GM12801 (cell line): Measurements from ENCODE around the gene XYLT1.

ENCODE experiments used
- TF ChIP-seq, protein P1 (sequence below): IDR thresholded peaks from one replicate; pipeline ENCODE4 v1.5.1; 2011; ENCODE audit warnings: control low read depth; ENCODE audit not compliant: insufficient read length; ENCODE audit errors: extremely low read depth

XYLT1 gene

GRCh38 chr16:17193566-17194100, 277.1 kb downstream of the XYLT1 start:
- TF ChIP-seq, protein P1, sequence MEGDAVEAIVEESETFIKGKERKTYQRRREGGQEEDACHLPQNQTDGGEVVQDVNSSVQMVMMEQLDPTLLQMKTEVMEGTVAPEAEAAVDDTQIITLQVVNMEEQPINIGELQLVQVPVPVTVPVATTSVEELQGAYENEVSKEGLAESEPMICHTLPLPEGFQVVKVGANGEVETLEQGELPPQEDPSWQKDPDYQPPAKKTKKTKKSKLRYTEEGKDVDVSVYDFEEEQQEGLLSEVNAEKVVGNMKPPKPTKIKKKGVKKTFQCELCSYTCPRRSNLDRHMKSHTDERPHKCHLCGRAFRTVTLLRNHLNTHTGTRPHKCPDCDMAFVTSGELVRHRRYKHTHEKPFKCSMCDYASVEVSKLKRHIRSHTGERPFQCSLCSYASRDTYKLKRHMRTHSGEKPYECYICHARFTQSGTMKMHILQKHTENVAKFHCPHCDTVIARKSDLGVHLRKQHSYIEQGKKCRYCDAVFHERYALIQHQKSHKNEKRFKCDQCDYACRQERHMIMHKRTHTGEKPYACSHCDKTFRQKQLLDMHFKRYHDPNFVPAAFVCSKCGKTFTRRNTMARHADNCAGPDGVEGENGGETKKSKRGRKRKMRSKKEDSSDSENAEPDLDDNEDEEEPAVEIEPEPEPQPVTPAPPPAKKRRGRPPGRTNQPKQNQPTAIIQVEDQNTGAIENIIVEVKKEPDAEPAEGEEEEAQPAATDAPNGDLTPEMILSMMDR, result no peak

DNA sequence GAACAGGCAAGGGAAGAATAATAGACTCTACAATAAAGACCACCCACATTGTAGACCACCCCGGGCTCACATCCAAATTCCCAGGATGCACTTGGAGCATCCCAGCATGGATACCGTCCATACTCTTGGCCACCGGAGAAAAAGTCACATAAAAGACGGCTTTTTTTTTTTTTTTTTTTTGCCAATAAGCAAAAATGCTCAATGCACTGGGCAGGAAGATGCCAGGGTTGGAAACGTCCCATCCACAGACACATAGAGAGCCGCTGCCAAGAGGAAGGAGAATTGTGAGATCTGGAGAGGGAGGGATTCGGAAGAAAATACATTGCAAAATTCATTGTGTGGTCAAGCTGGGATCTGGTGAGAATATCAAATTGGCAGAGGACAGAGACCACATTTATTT, 286.7 kb downstream of the XYLT1 start:
- TF ChIP-seq, protein P1, result no peak

DNA sequence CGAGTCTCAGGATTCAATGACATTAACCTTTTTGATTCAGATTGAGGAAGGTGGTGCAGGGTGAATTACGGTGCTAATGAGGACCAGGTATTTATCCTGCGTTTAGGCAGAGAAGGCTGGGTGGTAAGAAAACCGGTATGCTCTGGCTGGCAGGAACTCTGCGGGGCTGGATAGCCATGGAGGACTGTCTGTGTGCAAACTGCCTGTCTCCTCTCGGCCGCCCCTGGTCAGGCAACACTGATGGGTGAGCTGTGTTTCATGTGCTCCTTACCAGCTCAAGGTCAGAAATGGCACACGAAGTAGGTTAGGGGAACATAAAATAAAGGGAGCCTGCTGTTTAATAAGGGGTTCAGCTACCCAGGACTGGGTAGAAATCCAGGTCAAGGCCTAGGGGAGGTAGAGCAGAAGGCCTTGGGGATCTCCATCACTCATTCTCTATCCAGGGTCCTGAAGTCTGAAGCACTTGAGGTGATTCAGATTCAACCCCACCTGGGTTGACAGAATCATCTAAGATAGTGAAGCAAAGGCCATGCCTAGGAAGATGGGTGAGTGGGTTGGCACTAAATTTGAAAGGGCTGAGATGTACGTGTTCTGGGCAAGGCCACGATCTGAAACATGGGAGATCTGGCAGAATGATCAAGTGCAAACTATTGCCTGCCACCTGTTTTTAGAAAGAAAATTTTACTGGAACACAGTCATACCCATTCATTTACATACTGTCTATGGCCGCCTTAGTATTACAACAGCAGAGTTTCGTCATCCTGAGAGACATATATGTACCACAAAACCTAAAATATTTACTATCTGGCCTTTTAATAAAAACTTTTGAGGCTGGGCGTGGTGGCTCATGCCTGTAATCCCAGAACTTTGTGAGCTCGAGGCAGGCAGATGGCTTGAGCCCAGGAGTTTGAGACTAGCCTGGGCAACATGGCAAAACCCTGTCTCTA, 292.5 kb downstream of the XYLT1 start:
- TF ChIP-seq, protein P1, result no peak

GRCh38 chr16:17177242-17177958, 293.4 kb downstream of the XYLT1 start:
- TF ChIP-seq, protein P1, result no peak

- TF ChIP-seq, protein P1, result no peak
These were observed 294.6 kb downstream of the XYLT1 start for GRCh38 chr16:17176199-17176598.

DNA sequence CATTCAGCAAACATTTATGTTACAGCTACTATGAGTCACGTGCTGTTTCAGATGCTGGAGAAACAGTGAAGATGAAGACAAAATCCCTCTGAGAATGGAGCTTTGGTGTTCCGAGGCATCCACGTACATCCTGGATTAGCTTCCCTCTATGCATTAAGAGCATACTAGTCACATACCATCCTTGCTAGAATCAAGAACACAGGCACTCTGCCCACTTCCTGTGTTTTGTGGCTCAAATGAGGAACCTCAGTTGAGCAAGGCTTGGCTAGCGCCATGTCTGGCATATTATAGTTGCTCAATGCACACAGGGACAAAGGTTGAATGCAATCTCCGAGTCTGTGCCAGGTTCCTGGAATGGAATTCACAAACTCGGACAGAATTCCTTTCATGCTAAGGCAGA, 297.5 kb downstream of the XYLT1 start:
- TF ChIP-seq, protein P1, result no peak
